GM21447 (cell line): ENCODE results near the gene SMDT1.
A peak's percentile ranks its signal among the peaks of the same experiment; 100 is the strongest.

Experiments
- ATAC-seq: cut with Tn5 transposase; IDR thresholded peaks from one replicate; pipeline ENCODE4 v1.9.1; 2021; ENCODE audit not compliant: unreplicated experiment

SMDT1 gene

GRCh38 chr22:42079319-42080251, at the start of gene SMDT1:
SMDT1 (plus strand) TSS chr22:42079700; CDS start chr22:42079769, 69 bp downstream.
- ATAC-seq = peak; percentile 77

DNA sequence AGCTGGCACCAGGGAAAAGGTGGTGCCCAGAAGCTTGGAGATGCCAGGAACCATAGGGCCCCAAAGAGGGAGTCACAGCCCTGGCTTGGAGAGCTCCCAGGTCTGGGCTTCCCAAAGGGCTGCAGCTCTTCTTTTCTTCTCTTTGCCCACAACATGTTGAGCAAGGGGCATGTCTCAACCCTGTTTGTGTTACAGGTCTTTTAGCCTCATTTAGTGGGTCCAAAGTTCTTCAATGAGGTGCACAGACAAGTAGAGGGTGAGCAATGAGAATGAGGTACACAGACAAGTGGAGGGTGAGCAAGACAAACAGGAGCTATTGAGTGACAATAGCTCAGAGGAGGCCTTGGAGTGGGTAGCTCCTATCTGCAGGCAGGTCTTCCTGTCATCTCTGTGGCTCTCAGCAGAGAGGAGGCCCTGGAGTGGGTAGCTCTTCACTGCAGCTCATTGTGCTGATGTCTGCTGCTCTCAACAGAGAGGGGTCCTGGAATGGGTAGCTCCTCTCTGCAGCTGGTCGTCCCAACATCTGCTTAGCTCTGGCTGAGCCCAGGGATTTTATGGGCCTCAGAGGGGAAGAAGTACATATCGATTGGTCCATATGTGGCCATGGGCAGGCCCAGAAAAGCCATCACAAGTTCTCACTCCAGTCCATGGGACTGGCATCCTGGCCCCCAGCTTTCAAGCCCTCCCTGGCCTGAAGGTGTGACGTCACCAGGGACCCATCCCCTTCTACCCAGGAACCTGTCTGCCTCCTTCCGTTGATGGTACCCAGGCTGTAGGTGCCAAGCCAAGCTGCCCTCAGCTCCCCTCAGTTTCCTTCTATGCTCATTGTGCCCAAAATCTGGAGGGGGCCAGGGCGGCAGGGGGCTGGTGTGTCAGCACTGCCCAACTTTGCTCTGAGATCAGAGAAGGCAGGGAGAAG, 46.0 kb upstream of the SMDT1 start:
- no peak for ATAC-seq

DNA sequence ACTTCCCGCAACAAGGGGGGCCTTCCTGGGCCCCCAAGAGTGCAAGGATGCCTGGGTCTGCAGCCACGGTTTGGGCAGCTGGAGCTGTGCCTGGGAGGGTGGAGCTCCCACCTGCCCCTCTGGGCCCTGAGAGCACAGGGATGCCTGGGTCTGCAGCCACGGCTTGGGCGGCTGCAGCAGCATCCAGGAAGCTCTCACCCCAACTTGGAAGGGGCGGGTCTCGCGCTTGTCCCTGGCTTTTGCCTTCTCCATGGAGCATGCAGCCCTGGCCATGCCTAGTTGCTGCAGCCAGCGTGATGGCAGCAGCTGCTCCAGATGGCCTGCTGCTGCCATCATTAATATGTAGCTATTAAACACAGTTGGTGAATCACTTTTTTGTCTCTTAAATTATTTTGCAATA, 44.2 kb upstream of the SMDT1 start:
- ATAC-seq = no peak

DNA sequence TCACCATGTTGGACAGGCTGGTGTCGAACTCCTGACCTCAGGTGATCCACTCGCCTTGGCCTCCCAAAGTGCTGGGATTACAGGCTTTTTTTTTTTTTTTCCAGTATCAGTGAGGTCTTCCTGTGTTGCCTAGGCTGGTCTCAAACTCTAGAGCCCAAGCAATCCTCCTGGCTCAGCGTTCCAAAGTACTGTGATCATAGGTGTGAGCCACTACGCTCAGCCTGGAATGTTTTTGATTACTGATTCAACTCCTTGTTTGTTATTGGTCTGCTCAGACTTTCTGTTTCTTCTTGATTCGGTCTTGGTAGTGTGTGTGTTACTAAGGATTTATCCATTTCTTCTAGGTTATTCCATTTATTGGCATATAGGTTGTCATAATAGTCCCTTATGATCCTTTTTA, 40.2 kb upstream of the SMDT1 start:
- no peak for ATAC-seq

DNA sequence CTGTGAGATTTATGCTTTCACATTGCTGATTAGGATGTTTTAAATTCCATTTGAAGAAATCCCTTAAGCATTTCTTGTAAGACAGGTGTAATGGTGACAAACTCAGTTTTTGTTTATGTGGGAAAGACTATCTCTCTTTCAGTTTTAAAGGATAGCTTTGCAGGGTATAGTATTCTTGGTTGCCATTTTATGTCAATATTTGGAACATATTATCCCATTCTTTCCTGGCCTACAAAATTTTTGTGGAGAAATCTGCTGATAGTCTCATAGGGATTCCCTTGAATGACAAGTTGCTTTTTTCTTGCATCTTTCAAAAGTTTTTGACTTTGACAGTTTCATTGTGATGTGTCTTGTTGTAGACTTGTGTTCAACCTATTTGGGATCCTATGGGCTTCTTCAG, 37.7 kb upstream of the SMDT1 start:
- no peak for ATAC-seq

DNA sequence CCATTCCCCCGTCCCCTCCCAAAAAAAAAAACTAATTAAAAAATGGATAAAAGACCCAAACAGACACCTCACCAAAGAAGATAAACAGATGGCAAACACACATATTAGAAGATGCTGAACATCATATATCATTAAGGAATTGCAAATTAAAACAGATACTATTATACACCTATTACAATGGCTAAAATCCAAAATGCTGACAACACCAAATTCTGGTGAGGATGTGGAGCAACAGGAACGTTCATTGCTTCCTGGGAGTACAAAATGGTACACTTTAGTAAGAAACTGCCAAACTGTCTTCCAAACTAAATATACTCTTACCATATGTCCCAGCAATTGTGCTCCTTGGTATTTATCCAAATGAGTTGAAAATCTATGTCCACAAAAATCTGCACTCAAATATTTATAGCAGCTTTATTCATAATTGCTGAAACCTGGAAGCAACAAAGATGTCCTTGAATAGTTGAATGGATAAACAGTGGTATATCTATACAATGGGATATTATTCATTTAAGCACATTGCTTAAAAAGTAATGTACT, 28.8 kb upstream of the SMDT1 start:
- ATAC-seq = no peak

DNA sequence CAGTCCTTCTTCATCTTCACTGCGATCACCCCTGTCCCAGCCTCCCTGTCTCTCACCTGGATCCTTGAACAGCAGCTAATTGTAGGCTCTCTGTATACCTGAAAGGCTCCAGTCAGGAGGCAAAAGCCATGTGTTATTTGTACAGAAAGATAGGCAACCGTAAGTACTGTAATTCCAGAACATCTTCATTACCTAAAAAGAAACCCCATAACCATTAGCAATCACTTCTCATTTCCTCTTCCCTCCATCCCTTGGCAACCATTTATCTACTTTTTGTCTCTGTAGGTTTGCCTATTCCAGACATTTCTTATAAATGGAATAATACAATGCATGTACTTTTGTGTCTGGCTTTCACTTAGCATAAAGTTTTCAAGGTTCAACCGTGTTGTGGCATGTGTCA, 26.7 kb upstream of the SMDT1 start:
- ATAC-seq = no peak

GRCh38 chr22:42056757-42057511, 22.6 kb upstream of the SMDT1 start:
- no peak for ATAC-seq

GRCh38 chr22:42060489-42060888, 19.0 kb upstream of the SMDT1 start:
- ATAC-seq = no peak

GRCh38 chr22:42061041-42061440, 18.5 kb upstream of the SMDT1 start:
- ATAC-seq = no peak

DNA sequence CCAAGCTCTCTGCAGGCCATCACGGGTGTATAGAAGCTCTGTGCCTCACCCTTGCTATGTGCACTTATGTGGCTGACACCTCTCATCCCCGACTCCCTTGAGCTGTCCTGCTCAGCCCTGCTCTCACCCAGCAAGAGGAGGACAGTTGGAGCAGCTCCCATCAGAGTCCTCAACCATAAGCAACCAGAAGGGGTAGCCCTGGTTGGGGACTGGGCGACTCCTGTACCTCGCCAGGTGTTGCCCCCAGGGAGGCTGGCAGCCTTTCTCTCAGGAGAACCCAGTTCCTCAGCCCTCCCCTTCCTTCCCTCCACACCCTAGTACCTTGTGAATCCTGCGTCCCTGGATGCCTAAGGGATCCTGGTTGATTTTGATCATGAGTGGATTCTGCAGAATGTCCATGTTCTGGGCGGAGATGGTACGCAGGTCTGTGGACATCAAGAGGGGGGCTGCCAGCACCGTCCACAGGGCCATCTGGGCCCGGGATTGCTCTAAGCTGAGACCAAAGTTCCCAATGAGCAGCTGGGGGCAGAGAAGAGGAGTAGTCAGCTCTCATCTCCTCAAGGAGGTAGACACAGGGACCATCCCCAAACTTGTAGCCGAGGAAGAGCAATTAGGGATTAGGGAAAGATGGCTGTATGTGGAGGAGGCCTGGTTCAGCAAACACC, 16.9 kb upstream of the SMDT1 start:
- ATAC-seq = no peak

DNA sequence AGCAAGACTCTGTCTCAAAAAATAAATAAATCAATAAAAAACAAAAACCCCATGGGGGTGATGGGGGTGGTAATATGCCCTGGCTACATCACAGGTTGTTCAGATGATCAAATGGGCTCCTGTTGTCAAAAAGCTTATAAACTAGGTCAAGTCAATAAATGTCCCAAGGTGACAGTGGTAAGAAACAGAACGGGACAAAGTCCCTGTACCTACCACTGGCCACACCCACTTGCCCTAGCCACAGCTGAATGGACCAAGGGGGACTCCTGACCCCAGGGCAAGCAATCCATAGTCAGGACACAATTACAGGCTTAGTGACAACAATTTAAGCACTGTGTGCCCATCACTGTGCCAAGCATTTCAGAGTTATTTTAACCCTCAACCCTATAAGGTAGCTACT, 14.9 kb upstream of the SMDT1 start:
- no peak for ATAC-seq

GRCh38 chr22:42065438-42066125, 13.9 kb upstream of the SMDT1 start:
- no peak for ATAC-seq

- ATAC-seq = no peak
Measured at GRCh38 chr22:42066126-42066761, 13.3 kb upstream of the SMDT1 start.

DNA sequence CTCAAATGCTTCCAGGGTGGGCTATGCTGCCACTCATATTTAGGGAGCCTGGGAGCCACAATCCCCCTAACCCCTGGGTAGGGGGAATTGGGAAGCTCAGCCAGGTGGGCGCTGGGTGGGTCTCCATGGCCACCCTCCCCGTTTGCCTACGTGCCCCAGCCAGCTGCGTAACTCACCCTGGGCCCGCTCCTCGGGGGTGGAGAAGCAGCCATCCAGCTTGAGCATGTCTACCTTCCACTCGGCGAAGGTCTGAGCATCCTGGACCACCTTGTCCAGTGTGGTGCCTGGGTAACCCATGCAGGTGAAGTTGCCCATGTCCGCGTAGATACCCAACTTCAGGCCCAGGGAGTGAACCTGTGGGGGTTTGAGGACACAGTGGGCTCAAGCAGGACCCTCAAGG, 12.6 kb upstream of the SMDT1 start:
- ATAC-seq = no peak

DNA sequence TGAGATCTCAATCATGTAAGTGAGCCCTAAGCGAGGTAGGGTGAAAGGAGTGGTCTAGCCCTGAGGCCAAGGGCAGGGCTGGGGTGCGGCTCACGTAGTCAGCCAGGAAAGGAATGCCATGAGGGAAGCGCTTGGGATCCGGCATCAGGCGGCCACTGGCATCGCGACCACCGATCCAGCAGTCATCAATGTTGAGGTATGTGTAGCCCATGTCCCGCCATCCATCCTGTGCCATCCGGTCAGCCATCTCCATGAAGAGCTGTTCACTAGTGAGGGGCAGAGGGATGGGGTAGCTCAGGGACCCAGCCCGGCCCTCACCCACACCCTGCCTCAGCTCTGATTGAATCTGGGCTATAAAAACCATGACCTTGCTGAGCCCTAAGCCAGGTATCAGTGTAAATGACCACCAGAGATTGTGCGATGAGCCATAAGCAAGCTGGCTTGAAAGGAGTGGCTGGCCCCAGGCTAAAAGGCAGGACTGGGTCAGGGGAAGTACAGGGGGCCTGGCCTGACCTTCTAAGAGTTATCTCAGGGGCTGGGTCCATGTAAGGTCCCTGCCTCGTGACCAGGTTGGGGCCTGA, 11.7 kb upstream of the SMDT1 start:
- ATAC-seq = no peak

DNA sequence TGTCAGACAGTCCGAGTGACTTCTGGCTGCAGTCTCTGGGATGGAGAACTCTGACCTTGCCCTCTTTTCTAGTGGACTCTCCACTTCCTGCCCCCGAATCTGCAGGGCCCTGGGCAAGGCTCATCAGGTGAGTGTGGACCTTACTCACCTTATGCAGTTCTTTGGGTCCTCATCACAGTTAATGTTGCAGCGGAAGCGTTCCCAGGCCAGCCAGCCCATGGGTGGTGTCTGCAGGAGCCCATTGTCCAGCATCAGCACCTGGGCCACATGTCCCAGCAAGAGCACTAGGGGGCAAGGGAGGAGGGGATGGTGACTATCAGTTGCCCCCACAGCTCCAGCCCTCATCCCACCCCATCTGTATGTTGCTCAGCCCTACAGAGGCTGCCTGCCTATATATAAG, 11.2 kb upstream of the SMDT1 start:
- no peak for ATAC-seq

DNA sequence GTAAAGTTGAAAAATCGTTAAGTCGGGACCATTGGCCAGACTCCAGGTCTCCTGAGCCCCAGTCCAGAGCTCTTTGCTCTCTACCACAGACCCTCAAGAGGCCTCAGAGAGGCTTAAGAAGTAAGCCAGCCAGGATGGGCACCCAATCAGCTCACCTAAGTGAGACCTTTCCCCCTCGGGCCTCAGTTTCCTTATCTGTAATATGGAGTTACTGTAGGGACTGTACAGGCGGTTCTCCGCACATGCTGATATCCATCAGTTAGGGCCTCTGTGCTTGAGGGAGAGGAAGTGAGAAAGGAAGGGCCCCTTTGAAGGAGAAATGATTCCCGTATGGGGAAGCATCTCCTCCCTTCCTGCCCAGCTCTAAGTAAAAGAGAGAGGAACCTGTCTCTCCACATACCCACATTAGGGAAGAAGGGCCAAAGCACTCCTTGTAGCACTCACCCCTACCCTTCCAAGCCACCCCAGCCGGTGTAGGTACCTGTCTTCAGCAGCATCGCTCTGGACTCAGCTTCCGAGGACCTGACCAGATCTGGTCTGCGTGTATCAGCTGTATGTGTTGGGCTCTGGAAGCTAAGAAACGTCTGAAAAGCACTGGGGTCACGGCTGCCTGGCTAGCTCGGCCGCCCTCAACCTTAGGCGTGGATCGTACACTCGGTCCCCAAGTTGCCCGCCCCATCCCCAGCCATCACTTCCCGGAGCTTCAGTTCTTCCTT, 9.5 kb upstream of the SMDT1 start:
- ATAC-seq = peak; percentile 16
